ENCODE data around the gene PRR5L.

The PRR5L gene

DNA sequence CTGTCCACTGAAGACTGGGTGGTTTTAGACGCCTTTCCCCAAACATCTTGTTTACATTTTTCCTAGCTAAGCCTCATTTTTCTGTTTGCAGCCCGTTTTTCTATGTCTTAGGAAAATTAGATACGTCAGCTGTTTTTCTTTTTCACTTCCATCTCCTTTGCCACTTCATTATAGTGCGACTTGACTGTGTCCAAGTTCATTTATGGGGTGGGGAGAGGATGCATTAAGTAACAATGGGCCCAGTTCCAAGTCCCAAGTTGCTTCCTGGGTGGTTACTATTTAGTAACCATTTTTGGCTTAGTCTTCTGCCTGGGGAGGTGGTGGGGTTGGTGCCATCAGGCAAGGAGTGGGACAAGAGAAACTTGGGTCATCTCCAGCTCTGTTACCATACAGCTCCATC lies 131.0 kb downstream of the PRR5L start:
- no peak for TF ChIP-seq CTCF (IDR thresholded peaks at IDR 0.05; ENCODE audit: control insufficient read depth, extremely low read depth, insufficient read depth)
- no peak for DNase-seq (ENCODE audit: low read depth)
- no peak overlapping the region for H3K4me3 ChIP-seq (ENCODE audit: low read depth, low read length)

- no peak for DNase-seq (ENCODE audit: low read depth)
- no peak for TF ChIP-seq CTCF (IDR thresholded peaks at IDR 0.05; ENCODE audit: control insufficient read depth, extremely low read depth, insufficient read depth)
- no peak overlapping the region for H3K4me3 ChIP-seq (ENCODE audit: low read depth, low read length)
These were observed 131.8 kb downstream of the PRR5L start for GRCh38 chr11:36427876-36428275.

GRCh38 chr11:36431429-36432092 lies 135.5 kb downstream of the PRR5L start:
- no peak overlapping the region for H3K4me3 ChIP-seq (ENCODE audit: low read depth, low read length)
- TF ChIP-seq CTCF (IDR thresholded peaks at IDR 0.05; ENCODE audit: control insufficient read depth, extremely low read depth, insufficient read depth) = no peak
- no peak for DNase-seq (ENCODE audit: low read depth)

GRCh38 chr11:36432093-36432469 lies 136.0 kb downstream of the PRR5L start:
- TF ChIP-seq CTCF (IDR thresholded peaks at IDR 0.05; ENCODE audit: control insufficient read depth, extremely low read depth, insufficient read depth) = no peak
- no peak overlapping the region for H3K4me3 ChIP-seq (ENCODE audit: low read depth, low read length)

DNA sequence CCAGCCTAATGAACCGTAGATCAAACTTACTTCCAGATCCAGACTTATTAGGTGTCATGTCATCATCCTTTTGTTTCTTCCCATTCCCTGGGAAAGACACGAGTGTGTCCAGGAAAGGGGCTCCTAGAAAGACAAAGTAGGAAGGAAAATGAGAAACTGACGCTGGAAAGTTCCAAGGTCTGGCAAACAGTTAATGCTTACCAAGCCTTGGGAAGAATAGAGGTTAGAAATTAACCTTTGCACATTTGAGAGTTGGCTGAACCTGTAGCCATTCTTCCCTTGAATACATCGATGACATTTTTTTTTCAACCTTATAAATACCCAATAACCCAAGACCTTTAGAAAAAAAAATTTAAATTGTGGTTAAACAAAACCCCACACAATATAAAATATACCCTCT lies 136.7 kb downstream of the PRR5L start:
- no peak for DNase-seq (ENCODE audit: low read depth)
- no peak overlapping the region for H3K4me3 ChIP-seq (ENCODE audit: low read depth, low read length)
- no peak for TF ChIP-seq CTCF (IDR thresholded peaks at IDR 0.05; ENCODE audit: control insufficient read depth, extremely low read depth, insufficient read depth)

More at GRCh38 chr11:36432093-36432469, 136.0 kb downstream of the PRR5L start:
- DNase-seq (ENCODE audit: low read depth) = no peak

- no peak for TF ChIP-seq CTCF (IDR thresholded peaks at IDR 0.05; ENCODE audit: control insufficient read depth, extremely low read depth, insufficient read depth)
- no peak overlapping the region for H3K4me3 ChIP-seq (ENCODE audit: low read depth, low read length)
- peak; percentile 83 for DNase-seq (ENCODE audit: low read depth)
These were observed 140.0 kb downstream of the PRR5L start for GRCh38 chr11:36436064-36436463.

- DNase-seq (ENCODE audit: low read depth) = no peak
- no peak overlapping the region for H3K4me3 ChIP-seq (ENCODE audit: low read depth, low read length)
- no peak for TF ChIP-seq CTCF (IDR thresholded peaks at IDR 0.05; ENCODE audit: control insufficient read depth, extremely low read depth, insufficient read depth)
These were observed 140.5 kb downstream of the PRR5L start for GRCh38 chr11:36436589-36436988.
